GM23338 (cell line): ENCODE measurements around the gene FN3K. TPM values are rescaled to one million over a fixed set of nuclear protein-coding genes. Genes with fewer than 3 reads are reported as not detected.

Experiments
- ATAC-seq: fragments of 200-7000 bp; cut with Tn5 transposase; 3 replicates; pipeline ENCODE4 v1.9.1; 2020
- DNase-seq: peaks from one replicate; pipeline ENCODE4 v3.0.0-alpha.2; 2015; ENCODE audit warnings: low spot score
- H2AFZ ChIP-seq: fragments of 200-600 bp; sonication (generic); 2 replicates; pipeline ENCODE4 v1.8.0; 2016; ENCODE audit warnings: antibody characterized with exemption, mild to moderate bottlenecking, moderate library complexity
- H3F3A ChIP-seq: fragments of 200-600 bp; sonication (generic); replicated peaks from 2 replicates; pipeline ENCODE4 v1.8.0; 2017; ENCODE audit warnings: antibody characterized with exemption, mixed run types, low read depth
- H3K27ac ChIP-seq: fragments of 200-600 bp; sonication (generic); 2 replicates; pipeline ENCODE4 v1.6.1; 2016; ENCODE audit warnings: low read depth
- H3K27me3 ChIP-seq: fragments of 200-600 bp; sonication (generic); 2 replicates; pipeline ENCODE4 v1.8.0; 2016; ENCODE audit warnings: mild to moderate bottlenecking, mixed run types, moderate library complexity; ENCODE audit not compliant: insufficient read depth
- H3K36me3 ChIP-seq: fragments of 200-600 bp; sonication (generic); 2 replicates; pipeline ENCODE4 v1.8.0; 2016; ENCODE audit warnings: mild to moderate bottlenecking; ENCODE audit not compliant: insufficient read depth
- H3K4me1 ChIP-seq: fragments of 200-600 bp; sonication (generic); 2 replicates; pipeline ENCODE4 v1.8.0; 2016; ENCODE audit warnings: mild to moderate bottlenecking, moderate library complexity; ENCODE audit not compliant: insufficient read depth
- H3K4me2 ChIP-seq: fragments of 200-600 bp; sonication (generic); 2 replicates; pipeline ENCODE4 v1.7.1; 2017; ENCODE audit warnings: mixed run types
- H3K4me3 ChIP-seq: fragments of 200-600 bp; sonication (generic); 2 replicates; pipeline ENCODE4 v1.6.1; 2016; ENCODE audit warnings: mixed run types
- H3K79me2 ChIP-seq: fragments of 200-600 bp; sonication (generic); replicated peaks from 2 replicates; pipeline ENCODE4 v1.8.0; 2017; ENCODE audit warnings: mild to moderate bottlenecking; ENCODE audit not compliant: insufficient read depth
- H3K9me2 ChIP-seq: fragments of 200-600 bp; sonication (generic); 2 replicates; pipeline ENCODE4 v1.8.0; 2017; ENCODE audit not compliant: insufficient read depth
- H4K20me1 ChIP-seq: fragments of 200-600 bp; sonication (generic); replicated peaks from 2 replicates; pipeline ENCODE4 v1.8.0; 2017; ENCODE audit warnings: mild to moderate bottlenecking; ENCODE audit not compliant: insufficient read depth
- H3K27ac Mint-ChIP-seq: 2 replicates; pipeline ENCODE4 v1.8.0; 2020; ENCODE audit warnings: inconsistent platforms, mild to moderate bottlenecking, moderate library complexity, mixed read lengths
- H3K27me3 Mint-ChIP-seq: 3 replicates; pipeline ENCODE4 v1.8.0; 2022; ENCODE audit warnings: low read depth, mild to moderate bottlenecking, moderate library complexity, mixed read lengths, inconsistent platforms; ENCODE audit not compliant: insufficient read depth, poor library complexity
- H3K36me3 Mint-ChIP-seq: 3 replicates; pipeline ENCODE4 v1.8.0; 2021; ENCODE audit warnings: low read depth, mild to moderate bottlenecking, inconsistent platforms, moderate library complexity, mixed read lengths
- H3K4me1 Mint-ChIP-seq: 3 replicates; pipeline ENCODE4 v1.8.0; 2020; ENCODE audit warnings: mild to moderate bottlenecking, inconsistent platforms, mixed read lengths
- H3K4me3 Mint-ChIP-seq: 3 replicates; pipeline ENCODE4 v1.8.0; 2021; ENCODE audit warnings: moderate library complexity, mild to moderate bottlenecking, inconsistent platforms, mixed read lengths
- H3K9me3 Mint-ChIP-seq: 3 replicates; pipeline ENCODE4 v1.8.0; 2020; ENCODE audit warnings: moderate library complexity, mild to moderate bottlenecking, inconsistent platforms, mixed read lengths
- CTCF ChIP-seq, 2 experiments: fragments of 200-600 bp in 1 of 2; sonication (generic) in 1 of 2; conservative IDR thresholded peaks; 2 replicates each; pipeline versions ENCODE4 v1.5.1 to v1.6.1; 2016 to 2017; ENCODE audit warnings: antibody characterized with exemption in 2 of 2, low read depth in 2 of 2, mild to moderate bottlenecking in 2 of 2, moderate library complexity in 1 of 2
- ETS1 ChIP-seq: IDR thresholded peaks from 2 replicates; pipeline ENCODE4 v1.6.1; 2016; ENCODE audit warnings: antibody characterized with exemption
- EZH2 ChIP-seq: fragments of 200-600 bp; sonication (generic); IDR thresholded peaks from one replicate; pipeline ENCODE4 v1.8.0; 2017; ENCODE audit warnings: antibody characterized with exemption, mild to moderate bottlenecking, low read depth; ENCODE audit not compliant: unreplicated experiment
- EZH2phosphoT487 ChIP-seq: fragments of 200-600 bp; sonication (generic); IDR thresholded peaks from one replicate; pipeline ENCODE4 v1.8.1; 2018; ENCODE audit warnings: antibody characterized with exemption; ENCODE audit not compliant: unreplicated experiment
- JUNB ChIP-seq: IDR thresholded peaks from one replicate; pipeline ENCODE4 v1.6.1; 2016; ENCODE audit warnings: antibody characterized with exemption; ENCODE audit not compliant: unreplicated experiment
- POLR2AphosphoS5 ChIP-seq: IDR thresholded peaks from 2 replicates; pipeline ENCODE4 v1.6.1; 2016; ENCODE audit warnings: antibody characterized with exemption, low read depth
- REST ChIP-seq: IDR thresholded peaks from one replicate; pipeline ENCODE4 v1.6.1; 2018; ENCODE audit warnings: antibody characterized with exemption; ENCODE audit not compliant: unreplicated experiment
- ZNF114 ChIP-seq: fragments of 250-450 bp; sonication (Bioruptor Pico); IDR thresholded peaks from 2 replicates; pipeline ENCODE4 v1.5.0; 2020; ENCODE audit warnings: mild to moderate bottlenecking, moderate library complexity
- ZNF331 ChIP-seq: fragments of 250-450 bp; sonication (Bioruptor Pico); IDR thresholded peaks from 2 replicates; pipeline ENCODE4 v1.5.0; 2020; ENCODE audit warnings: low read depth, mild to moderate bottlenecking, moderate library complexity
- ZNF462 ChIP-seq: fragments of 250-450 bp; sonication (Bioruptor Pico); IDR thresholded peaks from 2 replicates; pipeline ENCODE4 v1.5.0; 2020; ENCODE audit warnings: mild to moderate bottlenecking, moderate library complexity
- polyA plus RNA-seq: library from polyadenylated mRNA; unstranded; fragments of >200 nt; fragmentation: Nextera tagmentation; extraction: Ambion mirVana; gene quantifications from 2 replicates; pipeline ENCODE4 v1.2.1, GENCODE V29; 2016
- total RNA-seq: library from RNA; depleted of rRNA; stranded (reverse); fragments of >200 nt; shearing (Covaris generic); gene quantifications from 2 replicates; pipeline ENCODE4 v1.2.3, GENCODE V29; 2014

The FN3K gene
- total and polyA plus RNA-seq, 2 experiments from 2014 or later: 5.3 to 12.9 TPM

GRCh38 chr17:82696916-82697807 is 38.3 kb upstream of the FN3K start:
- Histone ChIP-seq H3K27me3 (peaks cover 35% of the 10 kb centered on the region), H3K36me3 (no peaks in the 10 kb centered on the region), H3K4me2 (peak overlapping the region; percentile 81), H3K4me1 (no peaks in the 10 kb centered on the region), H3K9me2 (no peaks in the 10 kb centered on the region), H2AFZ (0 out of 2 replicates have a peak overlapping the region, but pooled peaks have one; percentile 23), H3K27ac (no peak overlapping the region), H3K4me3 (peak overlapping the region; percentile 61), H3K79me2 (no peaks in the 10 kb centered on the region), H3F3A (0 out of 2 replicates have a peak, but pooled peaks cover 6% of the 10 kb centered on the region), H4K20me1 (no peaks in the 10 kb centered on the region)
- DNase-seq (peak; percentile 51), ATAC-seq (peak; percentile 36)
- Mint-ChIP-seq H3K4me3 (peak overlapping the region; percentile 63), H3K27me3 (peaks cover 30% of the 10 kb centered on the region), H3K4me1 (no peaks in the 10 kb centered on the region), H3K36me3 (no peaks in the 10 kb centered on the region; the same call in 2 of the 3 replicates), H3K27ac (no peak overlapping the region), H3K9me3 (no peaks in the 10 kb centered on the region; the same call in 2 of the 3 replicates)
- TF ChIP-seq POLR2AphosphoS5 (no peak), CTCF (conservative IDR thresholded peaks at IDR 0.05; ENCODE audit: low read depth in 2 of 2) (no peak), ZNF114 (CRISPR knock-in tag) (no peak), EZH2 (no peak), ETS1 (no peak), ZNF462 (CRISPR knock-in tag) (no peak), REST (no peak), ZNF331 (CRISPR knock-in tag) (no peak), EZH2phosphoT487 (no peak), JUNB (no peak)
